Endothelial cell of umbilical vein (primary cell): Measurements from ENCODE around the gene LTA4H.

ENCODE experiments used
- CTCF ChIP-seq, 2 donors: IDR thresholded peaks; 1 replicate in 1 of 2; 2 replicates in 1 of 2; pipeline ENCODE4 v1.5.1; 2011; ENCODE audit warnings: low read length in 2 of 2, mild to moderate bottlenecking in 2 of 2, moderate library complexity in 2 of 2, control low read depth in 1 of 2, inconsistent platforms in 1 of 2, low read depth in 1 of 2; ENCODE audit not compliant: insufficient read depth in 1 of 2; ENCODE audit errors: extremely low read depth in 1 of 2
- EZH2 ChIP-seq: IDR thresholded peaks from 2 replicates; pipeline ENCODE4 v1.6.1; 2012; ENCODE audit warnings: borderline replicate concordance, low read depth, mild to moderate bottlenecking, moderate library complexity, low read length, inconsistent platforms; ENCODE audit not compliant: severe bottlenecking
- MAX ChIP-seq: IDR thresholded peaks from 2 replicates; pipeline ENCODE4 v1.6.1; 2011; ENCODE audit not compliant: insufficient read depth, insufficient read length
- POLR2A ChIP-seq: IDR thresholded peaks from 2 replicates; pipeline ENCODE4 v1.6.1; 2012; ENCODE audit warnings: low read depth, mild to moderate bottlenecking, control low read depth, low read length
- POLR2AphosphoS5 ChIP-seq: IDR thresholded peaks from 2 replicates; pipeline ENCODE4 v1.6.1; 2012; ENCODE audit warnings: low read depth, mild to moderate bottlenecking, control low read depth, low read length, moderate library complexity; ENCODE audit not compliant: insufficient read depth

GRCh38 chr12:96048393-96048969, 13.1 kb upstream of the LTA4H start:
- TF ChIP-seq CTCF (IDR thresholded peaks at IDR 0.05; ENCODE audit: extremely low read depth in 1 of 2, insufficient read depth in 1 of 2, low read depth in 1 of 2, low read length in 2 of 2) = no peak
- no peak for TF ChIP-seq POLR2A
- no peak for TF ChIP-seq POLR2AphosphoS5
- no peak for TF ChIP-seq MAX
- no peak for TF ChIP-seq EZH2
